K562 treated with DMSO at 1 percent for 12 hours (cell line): ENCODE results near the gene KRT40. TPM values are rescaled to one million over a fixed set of nuclear protein-coding genes. Genes with fewer than 3 reads are reported as not detected.

ENCODE experiments used
- total RNA-seq: library from RNA; unstranded; fragments of 300-600 nt; gene quantifications from 2 replicates; pipeline ENCODE4 v1.2.3, GENCODE V29; 2022; ENCODE audit not compliant: insufficient read depth

Gene KRT40
- total RNA-seq, result not detected in 2 replicates

GRCh38 chr17:40984226-40984625 is at the start of gene KRT40:
KRT40 (minus strand) TSS chr17:40984326; CDS start chr17:40984273, 53 bp downstream.

GRCh38 chr17:41029633-41030245 is 45.6 kb upstream of the KRT40 start, which contains the start of gene KRTAP1-4:
KRTAP1-4 (minus strand) TSS chr17:41030195; CDS start chr17:41030078, 117 bp downstream.

GRCh38 chr17:41026715-41027471 is 42.8 kb upstream of the KRT40 start, which contains the start of gene KRTAP1-5:
KRTAP1-5 (minus strand) TSS chr17:41027208; CDS start chr17:41027155, 53 bp downstream.

GRCh38 chr17:41008811-41009210 is 24.7 kb upstream of the KRT40 start, which contains the start of gene KRTAP3-1:
KRTAP3-1 (minus strand) TSS chr17:41009128; CDS start chr17:41009074, 54 bp downstream.

GRCh38 chr17:40999563-40999962 is 15.4 kb upstream of the KRT40 start, which contains the start of gene KRTAP3-2:
KRTAP3-2 (minus strand) TSS chr17:40999906; CDS start chr17:40999853, 53 bp downstream.

GRCh38 chr17:40993839-40994238 is 9.7 kb upstream of the KRT40 start, which contains the start of gene KRTAP3-3:
KRTAP3-3 (minus strand) TSS chr17:40994164; CDS start chr17:40994097, 67 bp downstream.

GRCh38 chr17:40966848-40967247 is 17.3 kb downstream of the KRT40 start, which contains the start of gene KRT39:
KRT39 (minus strand) TSS chr17:40966948; CDS start chr17:40966856, 92 bp downstream.

GRCh38 chr17:40937384-40937819 is 46.7 kb downstream of the KRT40 start, which contains the start of gene KRT23:
KRT23 (minus strand) TSS chr17:40937646; CDS start chr17:40936603, 1,043 bp downstream.

Other genes with a start within 250 kb of the KRT40 start
- gene KRT25, start 229.0 kb downstream of the KRT40 start, total RNA-seq, result not detected in 2 replicates
- gene KRT26, start 212.1 kb downstream of the KRT40 start, total RNA-seq, result not detected in 2 replicates
- not detected in 2 replicates for gene KRT27, start 201.8 kb downstream of the KRT40 start, total RNA-seq
- not detected in 2 replicates for gene KRT28, start 184.4 kb downstream of the KRT40 start, total RNA-seq
- gene KRT10, start 161.7 kb downstream of the KRT40 start, total RNA-seq, result 75.7 and 82.5 TPM in 2 replicates
- gene KRT12, start 117.1 kb downstream of the KRT40 start, total RNA-seq, result 4.0 and 9.9 TPM in 2 replicates
- not detected in 2 replicates for gene KRT20, start 99.1 kb downstream of the KRT40 start, total RNA-seq
- not detected in 2 replicates for gene KRT23, start 46.7 kb downstream of the KRT40 start, total RNA-seq
- gene KRT39, start 17.4 kb downstream of the KRT40 start, total RNA-seq, result not detected in 2 replicates
- not detected in 2 replicates for gene KRTAP3-3, start 9.8 kb upstream of the KRT40 start, total RNA-seq
- not detected in 2 replicates for gene KRTAP3-2, start 15.6 kb upstream of the KRT40 start, total RNA-seq
- gene KRTAP3-1, start 24.8 kb upstream of the KRT40 start, total RNA-seq, result not detected in 2 replicates
- not detected in 2 replicates for gene KRTAP1-5, start 42.9 kb upstream of the KRT40 start, total RNA-seq
- gene KRTAP1-4, start 45.9 kb upstream of the KRT40 start, total RNA-seq, result not detected in 2 replicates
- not detected in 2 replicates for gene KRTAP1-3, start 50.5 kb upstream of the KRT40 start, total RNA-seq
- not detected in 2 replicates for gene KRTAP1-1, start 57.1 kb upstream of the KRT40 start, total RNA-seq
- not detected in 2 replicates for gene KRTAP2-1, start 63.0 kb upstream of the KRT40 start, total RNA-seq
- not detected in 2 replicates for gene KRTAP2-2, start 70.9 kb upstream of the KRT40 start, total RNA-seq
- gene KRTAP2-3, start 75.8 kb upstream of the KRT40 start, total RNA-seq, result not detected in 2 replicates
- not detected in 2 replicates for gene KRTAP2-4, start 81.6 kb upstream of the KRT40 start, total RNA-seq
- not detected in 2 replicates for gene KRTAP4-7, start 99.8 kb upstream of the KRT40 start, total RNA-seq
- not detected in 2 replicates for gene KRTAP4-8, start 113.8 kb upstream of the KRT40 start, total RNA-seq
- not detected in 2 replicates for gene KRTAP4-16, start 117.9 kb upstream of the KRT40 start, total RNA-seq
- gene KRTAP4-9, start 121.1 kb upstream of the KRT40 start, total RNA-seq, result not detected in 2 replicates
- gene KRTAP4-11, start 134.0 kb upstream of the KRT40 start, total RNA-seq, result not detected in 2 replicates
- not detected in 2 replicates for gene KRTAP4-12, start 139.9 kb upstream of the KRT40 start, total RNA-seq
- gene KRTAP4-6, start 156.2 kb upstream of the KRT40 start, total RNA-seq, result not detected in 2 replicates
- gene KRTAP4-5, start 165.5 kb upstream of the KRT40 start, total RNA-seq, result not detected in 2 replicates
- gene KRTAP4-4, start 176.4 kb upstream of the KRT40 start, total RNA-seq, result not detected in 2 replicates
- not detected in 2 replicates for gene KRTAP4-3, start 183.9 kb upstream of the KRT40 start, total RNA-seq
- not detected in 2 replicates for gene KRTAP4-2, start 193.9 kb upstream of the KRT40 start, total RNA-seq
- not detected in 2 replicates for gene KRTAP4-1, start 200.6 kb upstream of the KRT40 start, total RNA-seq
- not detected in 2 replicates for gene KRTAP9-1, start 205.6 kb upstream of the KRT40 start, total RNA-seq
- gene KRTAP9-2, start 242.3 kb upstream of the KRT40 start, total RNA-seq, result not detected in 2 replicates
- not detected in 2 replicates for gene KRTAP9-3, start 248.1 kb upstream of the KRT40 start, total RNA-seq